ENCODE measurements around the gene LRRC34. TPM values are rescaled to one million over a fixed set of nuclear protein-coding genes. Genes with fewer than 3 reads are reported as not detected.

Gene LRRC34
- total and polyA plus RNA-seq, 10 of the 15 experiments (the other 5 are each of a cell fraction or from before 2014, with no cell fraction given) = 0.24 to 3.7 (median 1.7) TPM

DNA sequence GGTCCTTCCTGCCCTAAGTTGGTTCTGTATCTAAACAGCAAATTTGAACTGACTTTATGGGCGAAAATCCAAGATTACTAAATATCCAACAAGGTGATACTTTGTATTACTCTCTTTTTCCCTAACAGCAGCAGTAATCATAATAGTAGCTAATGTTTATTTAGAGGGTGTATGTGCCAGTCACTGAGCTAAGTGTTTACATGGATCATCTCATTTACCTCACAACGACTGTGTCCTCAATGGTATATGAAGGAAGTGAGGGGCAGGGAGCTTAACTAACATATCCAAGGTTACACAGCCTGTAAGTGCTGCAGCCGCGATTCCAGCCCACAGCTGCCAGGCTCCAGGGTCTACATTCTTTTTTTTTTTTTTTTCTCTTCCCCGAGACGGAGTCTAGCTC, 10.3 kb upstream of the LRRC34 start:
- 60% methylated on average over 6 of the region's 6 CpGs for WGBS (ENCODE audit: insufficient coverage, insufficient replicate concordance, low lambda C conversion rate, missing lambda C conversion rate)
- Histone ChIP-seq H4K20me1 (ENCODE audit: control insufficient read depth, insufficient read depth) (no peaks in the 10 kb centered on the region), H2AFZ (ENCODE audit: control insufficient read depth, low read depth, low read length) (no peak overlapping the region), H3K9ac (ENCODE audit: control insufficient read depth, insufficient read depth, low read length) (no peak overlapping the region), H3K4me1 (ENCODE audit: control insufficient read depth, insufficient read depth, low read length) (no peaks in the 10 kb centered on the region), H3K4me3 (no peak overlapping the region), H3K9me3 (replicated peaks; ENCODE audit: control insufficient read depth, insufficient read depth, low read length) (no peaks in the 10 kb centered on the region), H3K79me2 (ENCODE audit: control insufficient read depth, insufficient read depth, low read length) (no peaks in the 10 kb centered on the region), H3K27me3 (replicated peaks in 1 of 2; ENCODE audit: control insufficient read depth in 2 of 2, insufficient read depth in 2 of 2, low read length in 1 of 2) (no peaks in the 10 kb centered on the region; a peak in 1 of 4 replicates), H3K36me3 (ENCODE audit: control insufficient read depth in 2 of 2, insufficient read depth in 2 of 2, low read length in 1 of 2) (no peaks in the 10 kb centered on the region), H3K27ac (ENCODE audit: control insufficient read depth, insufficient read depth) (no peak overlapping the region), H3K4me2 (ENCODE audit: control insufficient read depth, insufficient read depth) (no peak overlapping the region)
- CTCF ChIA-PET = interaction anchor here (0.6 kb wide), 1 partner anchor 40 kb away, joined by 3 read pairs; no protein-coding TSS in a partner anchor
- POLR2A ChIA-PET = interaction anchor here (0.6 kb wide), 1 partner anchor 17 kb away, joined by 4 read pairs; no protein-coding TSS in a partner anchor
- BruUV-seq (replicated peaks) = no TSS peak
- FAIRE-seq (no peak), ATAC-seq (no peak), DNase-seq (ENCODE audit: low read depth, low spot score) (no peak)
- RAD21 ChIA-PET (ENCODE audit: unreplicated experiment) = interaction anchor here (0.7 kb wide), 1 partner anchor 667 kb away, joined by 4 read pairs; no protein-coding TSS in a partner anchor
- intact Hi-C loops (cut with micrococcal nuclease; ENCODE audit: unreplicated experiment) (no loop called here), in situ Hi-C loops (cut with MboI) (no loop called here)
- SMC1A ChIA-PET (ENCODE audit: uncharacterized antibody, unreplicated experiment) = interaction anchor here (0.5 kb wide), 1 partner anchor 136 kb away, joined by 3 read pairs; no protein-coding TSS in a partner anchor
- TF ChIP-seq MTA2 (IDR thresholded peaks at IDR 0.05; ENCODE audit: low read depth) (no peak), MYB (IDR thresholded peaks at IDR 0.05; ENCODE audit: borderline replicate concordance, low read depth, low read length) (no peak)

DNA sequence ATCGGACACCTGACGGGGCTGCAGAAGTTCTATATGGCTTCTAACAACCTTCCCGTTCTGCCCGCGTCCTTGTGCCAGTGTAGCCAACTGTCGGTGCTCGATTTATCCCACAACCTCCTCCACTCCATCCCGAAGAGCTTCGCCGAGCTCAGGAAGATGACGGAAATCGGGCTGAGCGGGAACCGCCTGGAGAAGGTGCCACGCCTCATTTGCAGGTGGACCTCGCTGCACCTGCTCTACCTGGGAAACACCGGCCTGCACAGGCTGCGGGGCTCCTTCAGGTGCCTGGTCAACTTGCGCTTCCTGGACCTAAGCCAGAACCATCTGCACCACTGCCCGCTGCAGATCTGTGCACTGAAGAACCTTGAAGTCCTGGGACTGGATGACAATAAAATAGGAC, 9.8 kb upstream of the LRRC34 start:
- DNase-seq (ENCODE audit: low read depth, low spot score) (no peak), ATAC-seq (no peak), FAIRE-seq (no peak)
- POLR2A ChIA-PET = no interaction called here
- no peaks in the 10 kb centered on the region for H3K4me1 ChIP-seq (ENCODE audit: control insufficient read depth, insufficient read depth, low read length)
- no peaks in the 10 kb centered on the region for H3K36me3 ChIP-seq (ENCODE audit: control insufficient read depth in 2 of 2, insufficient read depth in 2 of 2, low read length in 1 of 2)
- CTCF ChIA-PET = interaction anchor here (0.6 kb wide), 2 partner anchors 40 to 41 kb away, joined by 3 read pairs; no protein-coding TSS in a partner anchor
- RAD21 ChIA-PET (ENCODE audit: unreplicated experiment) = no interaction called here
- H3K4me2 ChIP-seq (ENCODE audit: control insufficient read depth, insufficient read depth) = no peak overlapping the region
- no peak overlapping the region for H3K9ac ChIP-seq (ENCODE audit: control insufficient read depth, insufficient read depth, low read length)
- no peak overlapping the region for H3K4me3 ChIP-seq
- H3K27me3 ChIP-seq (replicated peaks in 1 of 2; ENCODE audit: control insufficient read depth in 2 of 2, insufficient read depth in 2 of 2, low read length in 1 of 2) = no peaks in the 10 kb centered on the region; a peak in 1 of 4 replicates
- no peak overlapping the region for H3K27ac ChIP-seq (ENCODE audit: control insufficient read depth, insufficient read depth)
- intact Hi-C loops (cut with micrococcal nuclease; ENCODE audit: unreplicated experiment) = no loop called here
- no peaks in the 10 kb centered on the region for H3K79me2 ChIP-seq (ENCODE audit: control insufficient read depth, insufficient read depth, low read length)
- BruUV-seq (replicated peaks) = no TSS peak
- no peak overlapping the region for H2AFZ ChIP-seq (ENCODE audit: control insufficient read depth, low read depth, low read length)
- 92% methylated on average over 20 of the region's 20 CpGs for WGBS (ENCODE audit: insufficient coverage, insufficient replicate concordance, low lambda C conversion rate, missing lambda C conversion rate)
- in situ Hi-C loops (cut with MboI) = no loop called here
- SMC1A ChIA-PET (ENCODE audit: uncharacterized antibody, unreplicated experiment) = interaction anchor here (1.0 kb wide), 1 partner anchor 9 kb away, joined by 3 read pairs; no protein-coding TSS in a partner anchor
- no peaks in the 10 kb centered on the region for H3K9me3 ChIP-seq (replicated peaks; ENCODE audit: control insufficient read depth, insufficient read depth, low read length)
- no peaks in the 10 kb centered on the region for H4K20me1 ChIP-seq (ENCODE audit: control insufficient read depth, insufficient read depth)
- no peak for TF ChIP-seq CBFB (IDR thresholded peaks at IDR 0.05; ENCODE audit: low read depth)
- no peak for TF ChIP-seq POLR2AphosphoS2 (IDR thresholded peaks at IDR 0.05; ENCODE audit: low read depth, low read length)
- TF ChIP-seq, protein P1, sequence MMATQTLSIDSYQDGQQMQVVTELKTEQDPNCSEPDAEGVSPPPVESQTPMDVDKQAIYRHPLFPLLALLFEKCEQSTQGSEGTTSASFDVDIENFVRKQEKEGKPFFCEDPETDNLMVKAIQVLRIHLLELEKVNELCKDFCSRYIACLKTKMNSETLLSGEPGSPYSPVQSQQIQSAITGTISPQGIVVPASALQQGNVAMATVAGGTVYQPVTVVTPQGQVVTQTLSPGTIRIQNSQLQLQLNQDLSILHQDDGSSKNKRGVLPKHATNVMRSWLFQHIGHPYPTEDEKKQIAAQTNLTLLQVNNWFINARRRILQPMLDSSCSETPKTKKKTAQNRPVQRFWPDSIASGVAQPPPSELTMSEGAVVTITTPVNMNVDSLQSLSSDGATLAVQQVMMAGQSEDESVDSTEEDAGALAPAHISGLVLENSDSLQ (IDR thresholded peaks at IDR 0.05) = no peak
- TF ChIP-seq, protein P2, sequence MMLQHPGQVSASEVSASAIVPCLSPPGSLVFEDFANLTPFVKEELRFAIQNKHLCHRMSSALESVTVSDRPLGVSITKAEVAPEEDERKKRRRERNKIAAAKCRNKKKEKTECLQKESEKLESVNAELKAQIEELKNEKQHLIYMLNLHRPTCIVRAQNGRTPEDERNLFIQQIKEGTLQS (IDR thresholded peaks at IDR 0.05; ENCODE audit: borderline replicate concordance, extremely low read depth, low read depth, low read length) = no peak
- no peak for TF ChIP-seq NFYA (IDR thresholded peaks at IDR 0.05; ENCODE audit: borderline replicate concordance, low read depth, low read length)
- TF ChIP-seq FOS (IDR thresholded peaks at IDR 0.05; ENCODE audit: borderline replicate concordance, extremely low read depth, insufficient read length) = no peak
- TF ChIP-seq, protein P3, sequence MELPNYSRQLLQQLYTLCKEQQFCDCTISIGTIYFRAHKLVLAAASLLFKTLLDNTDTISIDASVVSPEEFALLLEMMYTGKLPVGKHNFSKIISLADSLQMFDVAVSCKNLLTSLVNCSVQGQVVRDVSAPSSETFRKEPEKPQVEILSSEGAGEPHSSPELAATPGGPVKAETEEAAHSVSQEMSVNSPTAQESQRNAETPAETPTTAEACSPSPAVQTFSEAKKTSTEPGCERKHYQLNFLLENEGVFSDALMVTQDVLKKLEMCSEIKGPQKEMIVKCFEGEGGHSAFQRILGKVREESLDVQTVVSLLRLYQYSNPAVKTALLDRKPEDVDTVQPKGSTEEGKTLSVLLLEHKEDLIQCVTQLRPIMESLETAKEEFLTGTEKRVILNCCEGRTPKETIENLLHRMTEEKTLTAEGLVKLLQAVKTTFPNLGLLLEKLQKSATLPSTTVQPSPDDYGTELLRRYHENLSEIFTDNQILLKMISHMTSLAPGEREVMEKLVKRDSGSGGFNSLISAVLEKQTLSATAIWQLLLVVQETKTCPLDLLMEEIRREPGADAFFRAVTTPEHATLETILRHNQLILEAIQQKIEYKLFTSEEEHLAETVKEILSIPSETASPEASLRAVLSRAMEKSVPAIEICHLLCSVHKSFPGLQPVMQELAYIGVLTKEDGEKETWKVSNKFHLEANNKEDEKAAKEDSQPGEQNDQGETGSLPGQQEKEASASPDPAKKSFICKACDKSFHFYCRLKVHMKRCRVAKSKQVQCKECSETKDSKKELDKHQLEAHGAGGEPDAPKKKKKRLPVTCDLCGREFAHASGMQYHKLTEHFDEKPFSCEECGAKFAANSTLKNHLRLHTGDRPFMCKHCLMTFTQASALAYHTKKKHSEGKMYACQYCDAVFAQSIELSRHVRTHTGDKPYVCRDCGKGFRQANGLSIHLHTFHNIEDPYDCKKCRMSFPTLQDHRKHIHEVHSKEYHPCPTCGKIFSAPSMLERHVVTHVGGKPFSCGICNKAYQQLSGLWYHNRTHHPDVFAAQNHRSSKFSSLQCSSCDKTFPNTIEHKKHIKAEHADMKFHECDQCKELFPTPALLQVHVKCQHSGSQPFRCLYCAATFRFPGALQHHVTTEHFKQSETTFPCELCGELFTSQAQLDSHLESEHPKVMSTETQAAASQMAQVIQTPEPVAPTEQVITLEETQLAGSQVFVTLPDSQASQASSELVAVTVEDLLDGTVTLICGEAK (IDR thresholded peaks at IDR 0.05; ENCODE audit: borderline replicate concordance) = no peak
- no peak for TF ChIP-seq KDM1A (IDR thresholded peaks at IDR 0.05; ENCODE audit: borderline replicate concordance)
- no peak for TF ChIP-seq POLR2AphosphoS5 (IDR thresholded peaks at IDR 0.05; ENCODE audit: low read length)
- TF ChIP-seq CHD4 (IDR thresholded peaks at IDR 0.05) = no peak
